ENCODE measurements around the gene PI4K2B.

DNA sequence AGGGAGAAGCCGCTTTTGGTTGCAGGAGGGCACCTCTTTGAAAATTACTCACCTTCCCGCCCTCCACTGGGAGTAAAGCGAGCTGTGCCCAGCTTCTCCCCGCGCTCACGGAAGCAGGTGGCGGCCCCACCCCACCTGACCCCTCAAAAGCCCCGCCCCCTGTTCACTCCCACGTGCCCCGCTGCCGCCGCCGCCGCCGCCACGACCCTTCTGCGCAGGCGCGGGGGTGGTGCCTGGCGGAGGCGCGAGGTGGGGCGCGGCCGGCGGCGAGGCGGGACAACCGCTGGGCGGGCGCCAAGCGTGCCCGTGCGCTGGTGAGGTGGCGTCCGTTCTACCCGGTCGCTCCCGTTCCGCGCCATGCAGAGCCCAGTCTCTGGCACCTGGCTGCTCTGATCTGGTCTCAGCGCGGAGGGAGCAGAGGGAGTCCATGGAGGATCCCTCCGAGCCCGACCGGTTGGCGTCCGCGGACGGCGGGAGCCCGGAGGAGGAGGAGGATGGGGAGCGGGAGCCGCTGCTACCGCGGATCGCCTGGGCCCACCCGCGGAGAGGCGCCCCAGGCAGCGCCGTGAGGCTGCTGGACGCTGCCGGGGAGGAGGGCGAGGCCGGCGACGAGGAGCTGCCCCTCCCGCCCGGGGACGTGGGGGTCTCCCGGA, at the start of gene PI4K2B:
- no peak for TF ChIP-seq CTCF (IDR thresholded peaks at IDR 0.05; ENCODE audit: low read depth, low read length, missing input control)
- TF ChIP-seq, protein P1, sequence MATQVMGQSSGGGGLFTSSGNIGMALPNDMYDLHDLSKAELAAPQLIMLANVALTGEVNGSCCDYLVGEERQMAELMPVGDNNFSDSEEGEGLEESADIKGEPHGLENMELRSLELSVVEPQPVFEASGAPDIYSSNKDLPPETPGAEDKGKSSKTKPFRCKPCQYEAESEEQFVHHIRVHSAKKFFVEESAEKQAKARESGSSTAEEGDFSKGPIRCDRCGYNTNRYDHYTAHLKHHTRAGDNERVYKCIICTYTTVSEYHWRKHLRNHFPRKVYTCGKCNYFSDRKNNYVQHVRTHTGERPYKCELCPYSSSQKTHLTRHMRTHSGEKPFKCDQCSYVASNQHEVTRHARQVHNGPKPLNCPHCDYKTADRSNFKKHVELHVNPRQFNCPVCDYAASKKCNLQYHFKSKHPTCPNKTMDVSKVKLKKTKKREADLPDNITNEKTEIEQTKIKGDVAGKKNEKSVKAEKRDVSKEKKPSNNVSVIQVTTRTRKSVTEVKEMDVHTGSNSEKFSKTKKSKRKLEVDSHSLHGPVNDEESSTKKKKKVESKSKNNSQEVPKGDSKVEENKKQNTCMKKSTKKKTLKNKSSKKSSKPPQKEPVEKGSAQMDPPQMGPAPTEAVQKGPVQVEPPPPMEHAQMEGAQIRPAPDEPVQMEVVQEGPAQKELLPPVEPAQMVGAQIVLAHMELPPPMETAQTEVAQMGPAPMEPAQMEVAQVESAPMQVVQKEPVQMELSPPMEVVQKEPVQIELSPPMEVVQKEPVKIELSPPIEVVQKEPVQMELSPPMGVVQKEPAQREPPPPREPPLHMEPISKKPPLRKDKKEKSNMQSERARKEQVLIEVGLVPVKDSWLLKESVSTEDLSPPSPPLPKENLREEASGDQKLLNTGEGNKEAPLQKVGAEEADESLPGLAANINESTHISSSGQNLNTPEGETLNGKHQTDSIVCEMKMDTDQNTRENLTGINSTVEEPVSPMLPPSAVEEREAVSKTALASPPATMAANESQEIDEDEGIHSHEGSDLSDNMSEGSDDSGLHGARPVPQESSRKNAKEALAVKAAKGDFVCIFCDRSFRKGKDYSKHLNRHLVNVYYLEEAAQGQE (IDR thresholded peaks at IDR 0.05): no peak
- TF ChIP-seq RAD21 (IDR thresholded peaks at IDR 0.05): peak in 1 of 2 donors; percentile 10
- TF ChIP-seq TAF1 (conservative IDR thresholded peaks at IDR 0.05): no peak
- TF ChIP-seq ATF3 (IDR thresholded peaks at IDR 0.05): no peak
- TF ChIP-seq JUND (IDR thresholded peaks at IDR 0.05): no peak
- no peak for TF ChIP-seq FOXA1 (IDR thresholded peaks at IDR 0.05)

Measured in liver (tissue), 3 donors.